T1000 (cell line): Measurements from ENCODE around the gene CXCL9.
"Not testable (repeated sequence)": the region's sequence is repeated elsewhere in the genome, so short reads cannot be mapped to it uniquely, and the experiment has no call there.

Experiments
- DNase-seq: peaks from one replicate; lab custom pipeline; 2025; ENCODE audit warnings: mixed read lengths; lab: John Stamatoyannopoulos, UW

Gene CXCL9

DNA sequence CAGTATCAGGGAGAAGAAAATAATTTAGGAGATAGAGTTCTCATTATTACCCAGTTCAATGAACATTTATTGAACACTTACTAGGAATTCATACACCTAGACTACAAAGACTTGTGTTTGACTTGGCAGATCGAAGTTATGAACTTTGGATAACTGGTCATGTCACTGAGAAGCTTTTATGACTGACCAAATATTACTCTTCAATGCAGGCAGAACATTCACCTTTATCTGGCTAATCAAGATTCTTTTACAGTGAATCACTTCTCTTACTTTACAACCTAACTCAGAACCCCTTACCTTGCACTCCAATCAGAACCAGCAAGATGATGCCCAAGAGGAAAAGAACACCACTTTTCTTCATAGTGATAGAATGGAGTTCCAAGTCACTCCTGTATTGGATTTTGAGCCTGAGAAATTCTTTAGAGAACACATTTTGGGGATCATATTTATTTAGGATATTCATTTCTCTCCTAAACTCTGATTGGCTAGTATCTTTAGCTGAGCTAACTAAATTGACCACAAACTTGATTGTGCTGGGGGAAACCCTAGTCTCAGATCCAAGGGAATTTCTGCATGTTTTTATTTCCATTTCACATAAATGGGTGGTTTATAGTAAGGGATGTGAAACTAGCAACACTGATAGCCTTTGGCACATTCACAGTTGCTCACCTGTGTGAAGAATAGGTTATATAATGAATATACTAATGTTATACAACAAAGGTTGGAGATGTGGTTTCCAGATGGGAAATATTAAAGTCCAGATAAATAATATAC is at the start of gene CXCL9:
Gene CXCL9 (minus strand): TSS at position 421 of the 774 bp plus-strand sequence. CDS start 60 bp downstream, at position 361.
- DNase-seq: no peak

DNA sequence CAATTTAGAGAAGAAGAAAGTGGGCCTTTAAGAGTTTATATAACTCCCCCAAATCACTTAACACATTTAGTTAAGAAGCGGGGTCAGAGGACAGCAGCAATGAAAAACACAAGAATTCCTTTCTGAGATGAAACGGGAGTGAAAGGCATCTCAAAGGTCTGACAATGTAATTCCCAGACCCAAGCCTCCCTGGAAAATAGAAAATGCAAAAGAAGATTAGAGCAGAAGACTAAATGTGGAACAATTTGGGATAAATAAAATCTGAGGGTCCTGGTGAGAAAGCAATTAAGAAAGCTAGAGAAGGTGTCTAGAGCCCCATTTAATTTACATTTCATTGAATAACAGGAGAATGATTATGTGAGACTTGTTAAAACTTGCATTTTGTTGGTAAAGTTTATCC is 48.1 kb upstream of the CXCL9 start:
- DNase-seq: no peak

DNA sequence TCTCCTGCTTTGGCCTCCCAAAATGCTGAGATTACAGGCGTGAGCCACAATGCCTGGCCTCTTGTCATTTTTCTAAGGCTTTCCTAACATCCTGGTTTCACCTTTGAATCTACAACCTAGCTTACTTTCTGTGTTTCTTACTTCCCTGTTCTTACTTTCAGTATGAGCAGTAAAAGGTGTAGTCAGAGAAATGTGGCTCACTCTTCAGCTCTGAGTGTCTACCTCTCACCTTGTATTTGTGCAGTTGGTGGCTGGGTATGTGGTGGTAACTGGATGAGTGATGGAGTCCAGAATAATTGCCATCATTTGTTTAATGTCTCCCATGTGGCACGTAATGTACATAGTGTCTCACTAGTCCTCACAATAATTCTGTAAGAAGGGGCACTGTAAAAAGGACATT is 47.7 kb upstream of the CXCL9 start:
- no peak for DNase-seq

DNA sequence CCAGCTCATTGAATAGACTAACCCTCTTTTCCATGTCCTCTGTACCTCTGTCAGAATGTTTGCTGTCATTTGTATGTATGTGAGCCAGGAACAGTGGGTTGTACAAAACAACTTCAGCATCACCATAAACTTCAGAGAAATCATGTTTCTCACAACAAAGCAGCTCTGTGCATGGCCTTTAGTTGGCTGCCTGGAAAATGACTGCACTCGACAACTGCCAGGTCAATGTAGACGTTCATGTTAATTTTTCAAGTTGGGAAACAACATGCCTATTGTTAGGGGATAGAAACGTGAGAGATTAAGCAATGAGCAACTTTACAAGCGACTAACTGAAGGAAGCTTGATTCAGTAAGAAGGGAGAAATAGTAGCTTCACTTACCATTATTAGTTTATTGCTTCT is 46.4 kb upstream of the CXCL9 start:
- DNase-seq: no peak

DNA sequence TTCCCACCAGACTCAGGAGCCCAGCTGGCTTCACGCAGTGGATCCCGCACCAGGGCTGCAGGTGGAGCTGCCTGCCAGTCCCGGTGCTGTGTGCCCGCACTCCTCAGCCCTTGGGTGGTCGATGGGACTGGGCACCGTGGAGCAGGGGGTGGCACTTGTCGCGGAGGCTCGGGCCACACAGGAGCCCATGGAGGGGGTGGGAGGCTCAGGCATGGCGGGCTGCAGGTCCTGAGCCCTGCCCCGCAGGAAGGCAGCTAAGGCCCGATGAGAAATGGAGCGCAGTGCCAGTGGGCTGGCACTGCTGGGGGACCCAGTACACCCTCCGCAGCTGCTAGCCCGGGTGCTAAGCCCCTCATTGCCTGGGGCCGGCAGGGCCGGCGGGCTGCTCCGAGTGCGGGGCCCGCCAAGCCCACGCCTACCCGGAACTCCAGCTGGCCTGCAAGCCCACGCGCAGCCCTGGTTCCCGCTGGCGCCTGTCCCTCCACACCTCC is 43.3 kb upstream of the CXCL9 start:
- not testable (repeated sequence) for DNase-seq

DNA sequence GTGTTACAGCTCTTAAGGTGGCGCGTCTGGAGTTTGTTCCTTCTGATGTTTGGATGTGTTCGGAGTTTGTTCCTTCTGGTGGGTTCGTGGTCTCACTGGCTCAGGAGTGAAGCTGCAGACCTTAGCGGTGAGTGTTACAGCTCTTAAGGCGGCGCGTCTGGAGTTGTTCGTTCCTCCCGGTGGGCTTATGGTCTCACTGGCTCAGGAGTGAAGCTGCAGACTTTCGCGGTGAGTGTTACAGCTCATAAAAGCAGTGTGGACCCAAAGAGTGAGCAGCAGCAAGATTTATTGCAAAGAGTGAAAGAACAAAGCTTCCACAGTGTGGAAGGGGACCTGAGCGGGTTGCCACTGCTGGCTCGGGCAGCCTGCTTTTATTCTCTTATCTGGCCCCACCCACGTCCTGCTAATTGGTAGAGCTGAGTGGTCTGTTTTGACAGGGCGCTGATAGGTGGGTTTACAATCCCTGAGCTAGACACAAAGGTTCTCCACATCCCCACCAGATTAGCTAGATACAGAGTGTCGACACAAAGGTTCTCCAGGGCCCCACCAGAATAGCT is 42.6 kb upstream of the CXCL9 start:
- not testable (repeated sequence) for DNase-seq

DNA sequence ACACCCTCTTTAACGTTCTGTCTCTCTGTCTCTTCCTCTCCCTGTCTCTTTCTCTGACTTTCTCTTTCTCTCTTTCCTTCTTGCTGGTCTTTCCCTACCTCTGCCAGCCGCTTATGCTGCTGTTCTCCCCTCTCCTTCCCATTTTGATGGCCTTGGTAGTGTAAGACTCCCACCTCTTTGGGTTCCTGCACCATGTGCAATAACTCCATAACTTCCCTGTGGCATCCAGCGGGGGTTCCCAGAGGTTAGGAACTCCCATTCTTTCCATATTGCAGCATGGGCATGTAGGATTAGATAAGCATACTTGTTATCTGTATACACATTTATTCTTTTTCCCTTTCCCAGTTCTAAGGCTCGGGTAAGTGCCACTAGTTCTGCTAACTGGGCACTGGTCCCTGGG is 37.4 kb upstream of the CXCL9 start:
- not testable (repeated sequence) for DNase-seq

DNA sequence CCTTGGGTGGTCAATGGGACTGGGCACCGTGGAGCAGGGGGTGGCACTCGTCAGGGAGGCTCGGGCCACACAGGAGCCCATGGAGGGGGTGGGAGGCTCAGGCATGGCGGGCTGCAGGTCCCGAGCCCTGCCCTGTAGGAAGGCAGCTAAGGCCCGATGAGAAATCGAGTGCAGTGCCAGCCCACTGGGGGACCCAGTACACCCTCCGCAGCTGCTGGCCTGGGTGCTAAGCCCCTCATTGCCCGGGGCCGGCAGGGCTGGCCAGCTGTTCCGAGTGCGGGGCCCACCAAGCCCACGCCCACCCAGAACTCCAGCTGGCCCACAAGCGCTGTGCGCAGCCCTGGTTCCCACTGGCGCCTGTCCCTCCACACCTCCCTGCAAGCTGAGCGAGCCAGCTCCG is 36.0 kb upstream of the CXCL9 start:
- not testable (repeated sequence) for DNase-seq

DNA sequence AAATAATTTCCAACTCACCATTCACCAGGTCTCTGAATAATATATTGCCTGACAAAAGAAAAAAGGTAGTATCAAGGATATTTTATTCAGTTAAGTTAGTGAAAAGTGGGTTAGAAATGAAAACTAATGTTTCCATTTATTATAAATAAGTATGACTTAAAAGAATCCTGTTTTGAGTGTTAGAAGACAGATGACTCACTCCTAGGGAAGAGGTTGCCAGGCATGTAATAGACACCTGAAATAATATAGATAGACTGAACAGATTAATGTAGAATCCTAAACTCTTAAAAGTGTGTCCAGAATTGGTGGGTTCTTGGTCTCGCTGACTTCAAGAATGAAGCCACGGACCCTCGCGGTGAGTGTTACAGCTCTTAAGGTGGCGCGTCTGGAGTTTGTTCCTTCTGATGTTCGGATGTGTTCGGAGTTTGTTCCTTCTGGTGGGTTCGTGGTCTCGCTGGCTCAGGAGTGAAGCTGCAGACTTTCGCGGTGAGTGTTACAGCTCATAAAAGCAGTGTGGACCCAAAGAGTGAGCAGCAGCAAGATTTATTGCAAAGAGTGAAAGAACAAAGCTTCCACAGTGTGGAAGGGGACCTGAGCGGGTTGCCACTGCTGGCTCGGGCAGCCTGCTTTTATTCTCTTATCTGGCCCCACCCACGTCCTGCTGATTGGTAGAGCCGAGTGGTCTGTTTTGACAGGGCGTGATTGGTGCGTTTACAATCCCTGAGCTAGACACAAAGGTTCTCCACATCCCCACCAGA is 35.1 kb upstream of the CXCL9 start:
- DNase-seq: not testable (repeated sequence)

DNA sequence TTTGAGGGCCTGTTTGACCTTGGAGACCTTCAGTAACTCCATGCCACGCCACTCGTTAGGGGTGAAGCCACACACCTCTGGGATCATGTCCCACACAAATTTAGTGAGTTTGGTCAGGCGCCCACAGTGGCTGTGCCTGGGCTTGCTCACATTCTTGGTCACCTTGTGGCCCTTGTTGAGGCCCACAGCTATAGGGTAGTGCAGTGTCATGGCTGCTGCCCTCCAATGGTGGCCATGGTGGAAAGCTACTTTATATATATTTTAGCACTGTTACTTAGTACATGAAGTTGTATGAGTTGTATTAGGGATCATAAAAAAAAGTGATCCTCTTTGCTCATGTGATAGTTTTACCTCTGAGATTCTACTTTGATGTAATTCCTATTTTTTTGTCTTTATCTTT is 29.5 kb upstream of the CXCL9 start:
- no peak for DNase-seq

DNA sequence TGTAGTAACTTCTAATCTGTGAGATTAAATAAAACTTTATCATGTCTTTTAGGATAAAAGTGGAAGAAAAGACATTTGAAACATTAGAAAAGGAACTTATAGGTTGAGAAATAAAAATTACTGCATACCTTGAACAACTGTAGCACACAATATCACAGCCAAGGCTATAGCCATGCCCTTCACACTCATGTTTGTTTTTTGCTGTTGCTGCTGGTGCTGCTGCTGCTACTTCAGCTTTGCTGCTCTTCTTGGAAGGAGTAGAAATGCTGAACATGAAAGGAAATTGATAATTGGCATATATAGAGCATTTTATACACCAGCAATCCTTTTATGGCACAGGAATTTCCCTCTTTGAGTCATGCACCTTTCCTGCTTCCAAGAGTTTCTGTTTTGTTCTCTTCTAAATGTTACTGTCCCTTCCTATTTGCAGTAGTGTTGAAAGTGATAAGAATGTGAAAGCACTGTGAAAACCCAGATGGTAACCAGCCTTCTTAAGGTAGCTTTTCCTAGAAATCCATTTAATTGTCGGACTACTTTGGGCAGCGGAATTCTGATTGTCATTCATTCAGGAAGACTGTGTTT is 28.6 kb upstream of the CXCL9 start, which contains the start of gene CXCL11:
Gene CXCL11 (minus strand): TSS at position 272 of the 582 bp plus-strand sequence. CDS start 83 bp downstream, at position 189.
- DNase-seq: no peak

DNA sequence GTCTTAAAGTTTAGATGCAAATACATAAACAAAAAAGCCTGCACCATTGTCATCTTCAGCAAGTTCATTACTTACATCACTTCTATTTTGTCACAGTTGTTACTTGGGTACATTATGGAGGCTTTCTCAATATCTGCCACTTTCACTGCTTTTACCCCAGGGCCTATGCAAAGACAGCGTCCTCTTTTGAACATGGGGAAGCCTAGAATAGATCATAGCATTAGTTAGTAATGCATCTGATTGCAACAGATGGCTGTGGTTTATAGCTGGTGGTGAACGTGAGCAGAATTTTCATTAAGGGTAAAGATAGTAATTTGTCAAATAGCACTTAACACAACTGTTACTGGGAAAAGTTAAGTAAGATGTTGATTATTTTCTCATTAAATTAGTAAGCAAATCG is 27.8 kb upstream of the CXCL9 start:
- DNase-seq: no peak

DNA sequence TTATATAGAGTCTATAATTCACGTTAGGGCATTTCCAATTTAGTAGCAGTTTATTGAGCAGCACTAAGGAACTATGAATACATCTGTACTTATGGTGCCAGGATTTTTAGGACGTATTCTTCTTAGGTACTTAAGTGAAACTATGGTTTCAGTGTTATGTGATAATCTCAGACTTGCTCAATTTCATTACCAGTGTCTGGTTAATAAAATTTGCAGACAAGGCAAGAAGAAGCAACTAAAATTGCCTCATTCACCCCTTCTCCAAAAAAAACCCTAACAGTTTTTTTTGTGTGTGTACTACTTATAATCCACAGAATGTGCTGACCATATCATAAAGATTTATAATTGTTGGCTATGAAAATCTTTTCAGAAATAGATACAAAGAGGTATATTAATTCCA is 22.0 kb upstream of the CXCL9 start:
- no peak for DNase-seq

DNA sequence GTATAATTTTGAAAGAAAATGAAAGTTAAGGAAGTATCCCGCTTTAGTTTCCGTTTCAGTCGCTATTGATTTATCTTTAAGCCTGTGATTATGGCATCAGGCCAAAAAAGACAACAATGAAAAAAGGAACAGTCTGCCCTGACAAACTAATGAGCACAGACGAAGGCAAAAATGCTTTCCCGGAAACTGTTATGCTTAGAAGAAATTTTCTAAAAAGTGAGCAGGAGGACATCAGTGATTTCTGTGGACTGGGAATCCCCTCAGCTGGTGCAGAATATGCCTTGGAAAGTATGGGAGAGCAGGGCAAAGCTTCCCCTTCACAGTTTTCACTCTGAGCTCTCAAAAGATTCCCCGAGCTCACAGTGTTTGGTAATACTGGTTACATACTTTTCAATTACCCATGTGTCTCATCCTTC is 21.0 kb upstream of the CXCL9 start:
- no peak for DNase-seq

DNA sequence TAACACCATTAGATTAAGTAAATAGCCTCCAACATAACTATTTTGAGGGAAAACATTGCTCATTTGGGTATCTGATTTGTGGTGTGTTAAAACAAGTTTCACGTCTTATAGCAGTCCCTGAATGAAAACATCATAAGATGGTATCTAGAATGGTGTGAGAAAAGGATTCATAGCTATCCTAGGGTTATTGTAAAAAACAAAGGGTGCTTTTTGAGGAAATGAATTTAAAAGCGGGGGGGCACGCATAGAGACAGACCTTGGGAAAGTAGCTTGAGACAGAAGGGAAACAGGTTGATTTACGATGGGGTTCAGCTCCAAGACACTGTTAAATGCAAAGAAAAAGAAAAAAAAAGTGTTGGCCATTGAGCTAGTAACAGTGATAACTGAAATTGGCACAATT is 16.8 kb upstream of the CXCL9 start:
- no peak for DNase-seq

DNA sequence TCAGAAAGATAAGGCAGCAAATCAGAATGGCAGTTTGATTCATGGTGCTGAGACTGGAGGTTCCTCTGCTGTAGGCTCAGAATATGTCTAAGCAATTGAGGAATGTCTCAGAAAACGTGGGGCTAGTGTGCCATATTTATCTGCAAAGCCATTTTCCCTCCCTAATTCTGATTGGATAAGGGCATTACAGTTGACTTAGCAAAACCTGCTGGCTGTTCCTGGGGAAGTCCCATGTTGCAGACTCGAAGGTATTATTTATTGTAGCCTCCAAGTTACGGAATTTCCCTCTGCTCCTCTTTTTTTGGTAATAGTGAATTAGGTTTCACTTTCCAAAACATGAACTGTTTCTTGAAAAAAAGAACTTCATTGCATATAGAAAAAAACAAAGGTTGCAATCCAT is 16.1 kb upstream of the CXCL9 start, which contains the start of gene CXCL10:
Gene CXCL10 (minus strand): TSS at position 109 of the 400 bp plus-strand sequence. CDS start 66 bp downstream, at position 43.
- no peak for DNase-seq

DNA sequence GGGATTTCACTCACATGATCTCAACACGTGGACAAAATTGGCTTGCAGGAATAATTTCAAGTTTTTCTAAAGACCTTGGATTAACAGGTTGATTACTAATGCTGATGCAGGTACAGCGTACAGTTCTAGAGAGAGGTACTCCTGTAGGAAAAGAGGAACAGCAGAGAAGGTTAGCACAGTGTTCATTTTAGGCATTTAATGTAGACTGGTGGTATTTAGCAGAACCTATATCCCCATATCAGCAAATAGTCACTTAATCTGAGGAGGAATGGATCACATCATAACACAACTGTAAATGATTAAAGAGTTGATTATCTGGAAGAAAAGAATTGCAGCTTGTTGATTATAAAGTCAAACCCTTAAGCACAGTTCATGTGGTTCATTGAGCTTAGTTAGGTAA is 15.4 kb upstream of the CXCL9 start:
- no peak for DNase-seq

DNA sequence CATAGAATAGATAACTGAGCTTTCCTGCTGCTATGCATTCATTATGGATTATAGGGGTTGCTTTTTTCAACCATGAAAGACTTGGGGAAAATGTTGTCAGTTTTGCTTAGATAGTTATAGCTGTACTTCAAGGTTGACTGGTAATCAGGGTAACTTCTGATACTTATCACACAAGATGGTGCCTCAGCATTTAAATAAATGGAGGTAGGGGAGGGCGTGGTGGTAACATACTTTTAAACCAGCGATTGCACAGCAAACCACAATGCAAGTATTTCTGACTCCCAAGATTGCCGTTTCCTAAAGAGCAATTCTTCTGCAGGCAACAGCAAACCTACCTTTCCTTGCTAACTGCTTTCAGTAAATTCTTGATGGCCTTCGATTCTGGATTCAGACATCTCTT is 14.7 kb upstream of the CXCL9 start:
- DNase-seq: no peak

DNA sequence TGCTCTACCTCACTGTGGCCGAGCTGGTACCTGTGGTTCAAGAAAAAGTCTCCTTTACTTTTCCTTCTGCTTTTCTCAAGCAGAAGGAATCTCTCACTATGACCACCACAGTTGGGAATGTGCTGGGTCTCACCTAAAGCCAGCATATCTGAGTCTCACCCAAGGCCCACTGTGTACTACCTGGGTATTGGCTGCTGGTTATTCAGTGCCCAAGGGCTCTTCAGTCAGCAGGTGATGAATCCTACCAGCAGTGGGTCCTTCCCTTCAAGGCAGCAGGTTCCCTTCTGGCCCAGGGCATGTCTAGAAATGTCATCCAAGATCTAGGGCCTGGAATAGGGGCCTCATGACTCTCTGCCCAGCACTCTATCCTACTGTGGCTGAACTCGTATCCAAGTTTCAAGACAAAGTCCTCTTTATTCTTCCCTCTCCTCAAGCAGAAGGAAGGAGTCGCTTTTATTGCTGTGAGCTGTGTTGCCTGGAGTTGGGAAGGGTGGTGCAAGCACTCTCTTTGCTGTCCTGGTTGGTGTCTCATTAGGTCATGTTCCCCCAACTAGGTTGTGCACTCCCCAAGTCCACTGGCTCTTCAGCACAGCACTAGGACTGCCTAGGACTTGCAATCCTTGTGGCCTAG is 9.9 kb upstream of the CXCL9 start:
- no peak for DNase-seq

DNA sequence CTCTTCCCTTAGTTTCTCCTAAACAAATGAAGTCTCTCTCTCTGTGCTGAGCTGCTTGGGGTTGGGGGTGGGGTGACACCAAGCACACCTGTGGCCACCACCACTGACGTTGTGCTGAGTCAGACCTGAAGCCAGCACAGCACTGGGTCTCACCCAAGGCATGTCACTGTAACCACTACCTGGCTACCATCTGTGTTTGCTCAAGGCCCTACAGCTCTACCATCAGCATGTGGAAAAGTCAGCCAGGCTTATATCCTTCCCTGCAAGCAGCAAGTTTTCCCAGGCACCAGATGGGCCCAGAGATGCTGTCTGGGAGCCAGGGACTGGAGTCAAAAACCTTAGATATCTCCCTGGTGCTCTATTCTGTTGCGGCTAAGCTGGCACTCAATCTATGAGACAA is 9.1 kb upstream of the CXCL9 start:
- no peak for DNase-seq

DNA sequence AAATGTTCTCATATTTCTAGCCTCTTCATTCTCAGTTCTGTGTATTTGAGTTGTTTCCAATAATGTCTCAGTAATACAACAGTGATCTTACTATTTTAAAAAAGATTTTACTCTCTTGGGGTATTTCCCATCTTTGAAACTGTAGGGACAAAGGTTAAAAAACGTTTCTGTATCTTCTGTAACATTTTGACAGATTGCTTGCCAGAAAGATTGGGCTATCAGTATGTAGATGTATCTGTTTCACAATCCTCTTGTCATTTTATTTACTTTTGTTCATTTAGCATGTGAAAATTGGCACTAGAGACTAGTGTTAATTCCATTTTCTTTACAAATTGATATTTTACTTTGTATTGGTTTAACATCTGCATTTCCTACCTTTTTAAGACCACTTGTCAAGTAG is 6.2 kb upstream of the CXCL9 start:
- DNase-seq: no peak

DNA sequence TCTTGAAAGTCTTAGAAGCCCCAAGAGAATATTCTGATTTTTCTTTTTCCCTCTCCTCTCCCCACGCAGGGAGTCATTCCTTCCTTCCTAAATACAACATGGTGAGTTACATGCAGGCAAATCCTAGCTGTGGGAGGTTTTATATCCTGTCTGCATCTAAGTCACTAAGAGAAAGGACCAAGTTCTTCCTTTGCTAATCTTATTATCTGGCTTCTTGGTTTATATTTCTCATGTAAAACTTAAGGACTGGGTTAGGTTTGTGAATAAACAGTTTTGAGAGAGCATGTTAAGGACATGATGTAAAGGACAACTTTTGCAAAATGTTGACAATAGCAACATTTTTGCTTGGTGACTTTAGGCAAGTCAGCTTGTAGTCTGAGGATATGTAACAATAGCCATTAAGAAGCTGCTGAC is 5.1 kb upstream of the CXCL9 start:
- no peak for DNase-seq
